Measurements from ENCODE around the gene KCNJ11.
A peak's percentile ranks its signal among the peaks of the same experiment; 100 is the strongest.

DNA sequence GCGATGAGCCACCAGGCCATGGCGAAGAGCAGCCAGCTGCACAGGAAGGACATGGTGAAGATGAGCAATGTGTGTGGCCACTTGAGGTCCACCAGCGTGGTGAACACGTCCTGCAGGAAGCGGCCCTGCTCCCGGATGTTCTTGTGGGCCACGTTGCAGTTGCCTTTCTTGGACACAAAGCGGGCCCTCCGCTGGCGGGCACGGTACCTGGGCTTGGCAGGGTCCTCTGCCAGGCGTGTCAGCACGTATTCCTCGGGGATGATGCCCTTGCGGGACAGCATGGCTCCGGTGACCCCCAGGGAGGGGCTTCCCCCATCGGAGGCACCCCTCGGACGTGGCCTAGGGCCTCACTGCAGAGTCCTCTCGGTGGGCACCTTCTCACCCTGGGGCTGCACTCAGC, 648 bp downstream of the KCNJ11 start:
- TF ChIP-seq, protein P1, sequence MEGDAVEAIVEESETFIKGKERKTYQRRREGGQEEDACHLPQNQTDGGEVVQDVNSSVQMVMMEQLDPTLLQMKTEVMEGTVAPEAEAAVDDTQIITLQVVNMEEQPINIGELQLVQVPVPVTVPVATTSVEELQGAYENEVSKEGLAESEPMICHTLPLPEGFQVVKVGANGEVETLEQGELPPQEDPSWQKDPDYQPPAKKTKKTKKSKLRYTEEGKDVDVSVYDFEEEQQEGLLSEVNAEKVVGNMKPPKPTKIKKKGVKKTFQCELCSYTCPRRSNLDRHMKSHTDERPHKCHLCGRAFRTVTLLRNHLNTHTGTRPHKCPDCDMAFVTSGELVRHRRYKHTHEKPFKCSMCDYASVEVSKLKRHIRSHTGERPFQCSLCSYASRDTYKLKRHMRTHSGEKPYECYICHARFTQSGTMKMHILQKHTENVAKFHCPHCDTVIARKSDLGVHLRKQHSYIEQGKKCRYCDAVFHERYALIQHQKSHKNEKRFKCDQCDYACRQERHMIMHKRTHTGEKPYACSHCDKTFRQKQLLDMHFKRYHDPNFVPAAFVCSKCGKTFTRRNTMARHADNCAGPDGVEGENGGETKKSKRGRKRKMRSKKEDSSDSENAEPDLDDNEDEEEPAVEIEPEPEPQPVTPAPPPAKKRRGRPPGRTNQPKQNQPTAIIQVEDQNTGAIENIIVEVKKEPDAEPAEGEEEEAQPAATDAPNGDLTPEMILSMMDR (IDR thresholded peaks at IDR 0.05 in 4 of 5, conservative IDR thresholded peaks at IDR 0.05 in 1 of 5) = no peak
- TF ChIP-seq POLR2A (IDR thresholded peaks at IDR 0.05) = peak; percentile 12
